Measurements from ENCODE around the gene FRY.

DNA sequence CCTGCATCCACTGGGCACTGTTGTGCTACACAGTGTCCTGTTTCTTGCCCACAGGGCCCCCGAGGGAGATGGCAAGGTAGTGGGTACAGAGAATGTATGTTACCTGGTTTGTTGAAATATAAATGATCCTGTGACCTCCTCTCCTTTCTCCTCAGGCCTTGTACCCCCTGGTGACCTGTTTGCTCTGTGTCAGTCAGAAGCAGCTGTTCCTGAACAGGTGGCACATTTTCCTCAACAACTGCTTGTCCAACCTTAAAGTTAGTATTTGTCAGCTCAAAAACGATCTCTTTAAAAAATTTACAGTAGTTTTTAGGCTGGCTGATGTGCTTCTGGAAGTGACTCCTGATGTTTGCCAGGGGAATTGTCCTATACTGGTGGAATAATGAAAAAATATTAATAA is 105.1 kb downstream of the FRY start:
- TF ChIP-seq CTCF (IDR thresholded peaks at IDR 0.05) (no peak), EZH2 (IDR thresholded peaks at IDR 0.05; ENCODE audit: borderline replicate concordance, insufficient read depth, low read depth, low read length, poor library complexity, severe bottlenecking) (no peak)

Data from B cell (primary cell).